ENCODE data around the gene DEDD. TPM values are rescaled to one million over a fixed set of nuclear protein-coding genes. Genes with fewer than 3 reads are reported as not detected.

The DEDD gene
- polyA plus RNA-seq, 1 of the 3 experiments (the other 2 are of a cell fraction): 45.0 TPM

GRCh38 chr1:161159913-161160243, 27.4 kb upstream of the DEDD start:
- TF ChIP-seq MXI1 (IDR thresholded peaks at IDR 0.05; ENCODE audit: low read depth, low read length) (no peak), PBX3 (IDR thresholded peaks at IDR 0.05) (no peak), MEF2A (IDR thresholded peaks at IDR 0.05; ENCODE audit: borderline replicate concordance, low read depth) (no peak), EP300 (IDR thresholded peaks at IDR 0.05; ENCODE audit: borderline replicate concordance in 1 of 2, low read depth in 1 of 2, low read length in 1 of 2) (no peak), JUND (IDR thresholded peaks at IDR 0.05) (no peak), FOXM1 (IDR thresholded peaks at IDR 0.05; ENCODE audit: low read depth) (no peak), RCOR1 (IDR thresholded peaks at IDR 0.05; ENCODE audit: low read length) (no peak), ELF1 (IDR thresholded peaks at IDR 0.05) (no peak), FOSL2 (IDR thresholded peaks at IDR 0.05; ENCODE audit: borderline replicate concordance, low read depth) (no peak), SMC3 (IDR thresholded peaks at IDR 0.05; ENCODE audit: low read depth, low read length) (no peak), IRF3 (IDR thresholded peaks at IDR 0.05; ENCODE audit: low read depth, low read length) (no peak), YY1 (IDR thresholded peaks at IDR 0.05; ENCODE audit: low read depth) (no peak), MAX (IDR thresholded peaks at IDR 0.05; ENCODE audit: low read depth) (no peak), REST (IDR thresholded peaks at IDR 0.05; ENCODE audit: low read depth, low read length) (no peak)
- POLR2A ChIA-PET: no interaction called here
- Histone ChIP-seq H3F3A (replicated peaks; ENCODE audit: insufficient read depth) (peaks cover 13% of the 10 kb centered on the region), H3K36me3 (replicated peaks in 1 of 2; ENCODE audit: control insufficient read depth in 1 of 2, insufficient read depth in 2 of 2, low read length in 1 of 2) (peaks cover 15 to 61% of the 10 kb centered on the region in 2 experiments), H3K9ac (peak overlapping the region; percentile 90), H3K4me2 (peak overlapping the region; percentile 77), H2AFZ (ENCODE audit: low read depth) (peak overlapping the region; percentile 84), H4K20me1 (ENCODE audit: insufficient read depth) (no peaks in the 10 kb centered on the region), H3K27me3 (ENCODE audit: insufficient read depth) (no peaks in the 10 kb centered on the region), H3K4me3 (ENCODE audit: low read depth in 2 of 2, low read length in 1 of 2) (peak overlapping the region; percentile 89 to 92), H3K9me3 (no peaks in the 10 kb centered on the region), H3K27ac (ENCODE audit: low read depth in 2 of 2, low read length in 1 of 2) (peak overlapping the region; percentile 77 to 91), H3K9me2 (no peaks in the 10 kb centered on the region), H3K79me2 (ENCODE audit: insufficient read depth) (peaks cover 26% of the 10 kb centered on the region), H3K4me1 (ENCODE audit: control insufficient read depth in 1 of 2, insufficient read depth in 2 of 2, low read depth in 1 of 2, low read length in 1 of 2) (peaks cover 0 to 28% of the 10 kb centered on the region in 2 experiments; a peak in 3 of 4 replicates)
- 6% methylated on average over 9 of the region's 11 CpGs for WGBS (ENCODE audit: low lambda C conversion rate)
- no peak for DNase-seq
- CTCF ChIA-PET: no interaction called here
